Spleen (tissue), 11 donors: ENCODE data around the gene SPATA3. TPM values are rescaled to one million over a fixed set of nuclear protein-coding genes. Genes with fewer than 3 reads are reported as not detected.

Experiments used
- DNase-seq: peaks from one replicate; pipeline ENCODE4 v3.0.0-alpha.2; 2020
- H3K27ac ChIP-seq, 8 donors: fragments of 200-600 bp; sonication (generic) in 7 of 8; 1 replicate in 4 of 8; 2 replicates in 4 of 8; pipeline versions ENCODE4 v1.5.0 to v1.8.0; 2016 to 2021; ENCODE audit warnings: inconsistent platforms in 4 of 8, mild to moderate bottlenecking in 4 of 8, moderate library complexity in 1 of 8
- H3K27me3 ChIP-seq, 7 donors: fragments of 200-600 bp; sonication (generic) in 6 of 7; replicated peaks in 1 of 7; 1 replicate in 4 of 7; 2 replicates in 3 of 7; pipeline versions ENCODE4 v1.5.0 to v1.8.0; 2016 to 2021; ENCODE audit warnings: inconsistent platforms in 3 of 7, mild to moderate bottlenecking in 1 of 7
- H3K36me3 ChIP-seq, 6 donors: fragments of 200-600 bp; sonication (generic) in 5 of 6; 1 replicate in 4 of 6; 2 replicates in 2 of 6; pipeline versions ENCODE4 v1.5.0 to v1.8.0; 2016 to 2021; ENCODE audit warnings: inconsistent platforms in 2 of 6
- H3K4me1 ChIP-seq, 6 donors: fragments of 200-600 bp; sonication (generic) in 5 of 6; 1 replicate in 3 of 6; 2 replicates in 3 of 6; pipeline versions ENCODE4 v1.5.0 to v1.8.0; 2016 to 2021; ENCODE audit warnings: inconsistent platforms in 3 of 6
- H3K4me3 ChIP-seq, 8 donors: fragments of 200-600 bp; sonication (generic) in 7 of 8; 1 replicate in 4 of 8; 2 replicates in 4 of 8; pipeline versions ENCODE4 v1.5.0 to v1.8.0; 2016 to 2021; ENCODE audit warnings: inconsistent platforms in 4 of 8, mild to moderate bottlenecking in 4 of 8, moderate library complexity in 2 of 8
- H3K9me3 ChIP-seq, 8 donors: fragments of 200-600 bp; sonication (generic) in 7 of 8; 1 replicate in 4 of 8; 2 replicates in 4 of 8; pipeline versions ENCODE4 v1.5.0 to v1.8.0; 2016 to 2021; ENCODE audit warnings: inconsistent platforms in 4 of 8
- POLR2A ChIP-seq, 3 donors: fragments of 450-650 bp; IDR thresholded peaks; one replicate each; pipeline ENCODE4 v1.5.1; 2017; ENCODE audit warnings: antibody characterized with exemption in 3 of 3, mild to moderate bottlenecking in 1 of 3
- POLR2AphosphoS5 ChIP-seq, 3 donors: sonication (generic); formaldehyde crosslinking; IDR thresholded peaks; one replicate each; pipeline ENCODE4 v1.5.1; 2017; ENCODE audit warnings: antibody characterized with exemption in 3 of 3
- WGBS, 5 donors: extraction: QIAGEN DNeasy Blood & Tissue Kit in 3 of 5; methylation state at CpG; one replicate each; pipeline versions ENCODE4 v1.1.5 to v1.1.7; 2013 to 2018; 5-methylcytosine and 5-hydroxymethylcytosine counted together
- intact Hi-C: fragments of 100-400 bp; cut with DNase I; formaldehyde crosslinking; loops from one replicate; pipeline ENCODE4 v1.15.0; 2023; ENCODE audit warnings: low total_unique reads
- polyA plus RNA-seq, 3 donors: library from polyadenylated mRNA; stranded (reverse); fragments of 200-250 nt; gene quantifications; one replicate each; pipeline ENCODE4 v1.2.1, GENCODE V29; 2013
- total RNA-seq, 7 donors: library from RNA; depleted of rRNA in 3 of 7; stranded (reverse); fragments of >200 nt in 3 of 7; fragmentation: NEBNext Ultra II Directional in 4 of 7; extraction: Animal tissue kit (Norgen Biotek cat#: 25700) in 4 of 7; gene quantifications; one replicate each; pipeline versions ENCODE4 v1.1.0 to v1.2.1, GENCODE V29; 2016 to 2021
- TF ChIP-seq, protein P1 (sequence below), 11 experiments: fragments of 200-600 bp in 7 of 11; fragments of 450-650 bp in 4 of 11; sonication (generic) in 4 of 11; IDR thresholded peaks in 8 of 11; conservative IDR thresholded peaks in 3 of 11; 1 replicate in 7 of 11; 2 replicates in 4 of 11; pipeline versions ENCODE4 v1.4.0 to v1.8.0; 2016 to 2021; ENCODE audit warnings: antibody characterized with exemption in 11 of 11, inconsistent platforms in 4 of 11, mild to moderate bottlenecking in 1 of 11
- donor health status: healthy with polysubstance abuse.
- donor health status: DM: no; HTN: no; CAD: no; lungs with moderate emphysema.
- donor health status: DM: no; HTN: no; CAD: no.
- donor health status: Bipolar disorder and iron deficiency.
- donor health status: healthy.
- donor health status: DM: no; HTN: no; CAD: no.
- donor health status: DM: yes; HTN: yes; CAD: no.

The SPATA3 gene
- total and polyA plus RNA-seq, 10 donors, result not detected

DNA sequence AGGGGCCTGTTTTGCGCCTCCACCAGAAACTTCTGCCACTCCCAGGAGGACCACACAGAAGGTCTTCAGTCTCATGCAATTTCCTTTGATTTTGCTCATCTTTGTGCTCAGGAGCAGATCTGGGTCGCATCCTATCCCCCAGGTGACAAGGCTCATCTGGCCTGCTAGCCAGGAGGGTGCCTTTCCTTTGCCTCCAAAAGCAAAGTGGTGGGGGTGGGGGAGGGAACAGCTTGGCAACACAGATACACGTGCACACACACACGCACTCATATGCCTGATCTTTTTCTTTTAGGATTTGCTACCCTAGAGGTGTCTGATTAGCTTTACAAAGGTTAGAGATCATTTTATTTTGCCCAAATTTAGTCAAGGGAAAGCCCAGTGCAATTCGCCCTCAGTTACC lies 13.8 kb upstream of the SPATA3 start:
- intact Hi-C loops, result loop anchor here (10.0 kb wide), 1 partner anchor 67 kb away; no protein-coding TSS in a partner anchor
- H3K36me3 ChIP-seq, result no peaks in the 10 kb centered on the region
- H3K27ac ChIP-seq, result peak overlapping the region in 1 of 8 donors; percentile 19
- peaks cover 4 to 18% (median 7%) of the 10 kb centered on the region in 6 donors for H3K4me1 ChIP-seq
- no peak overlapping the region for H3K4me3 ChIP-seq
- no peaks in the 10 kb centered on the region for H3K9me3 ChIP-seq
- 82 to 91% (median 90%) methylated on average over 5 of the region's 5 CpGs for WGBS, 5 donors
- H3K27me3 ChIP-seq, result peaks cover 0 to 17% (median 7%) of the 10 kb centered on the region in 7 donors
- DNase-seq, result no peak
- TF ChIP-seq POLR2AphosphoS5 (IDR thresholded peaks at IDR 0.05) (no peak), POLR2A (IDR thresholded peaks at IDR 0.05) (no peak)
- TF ChIP-seq, protein P1, sequence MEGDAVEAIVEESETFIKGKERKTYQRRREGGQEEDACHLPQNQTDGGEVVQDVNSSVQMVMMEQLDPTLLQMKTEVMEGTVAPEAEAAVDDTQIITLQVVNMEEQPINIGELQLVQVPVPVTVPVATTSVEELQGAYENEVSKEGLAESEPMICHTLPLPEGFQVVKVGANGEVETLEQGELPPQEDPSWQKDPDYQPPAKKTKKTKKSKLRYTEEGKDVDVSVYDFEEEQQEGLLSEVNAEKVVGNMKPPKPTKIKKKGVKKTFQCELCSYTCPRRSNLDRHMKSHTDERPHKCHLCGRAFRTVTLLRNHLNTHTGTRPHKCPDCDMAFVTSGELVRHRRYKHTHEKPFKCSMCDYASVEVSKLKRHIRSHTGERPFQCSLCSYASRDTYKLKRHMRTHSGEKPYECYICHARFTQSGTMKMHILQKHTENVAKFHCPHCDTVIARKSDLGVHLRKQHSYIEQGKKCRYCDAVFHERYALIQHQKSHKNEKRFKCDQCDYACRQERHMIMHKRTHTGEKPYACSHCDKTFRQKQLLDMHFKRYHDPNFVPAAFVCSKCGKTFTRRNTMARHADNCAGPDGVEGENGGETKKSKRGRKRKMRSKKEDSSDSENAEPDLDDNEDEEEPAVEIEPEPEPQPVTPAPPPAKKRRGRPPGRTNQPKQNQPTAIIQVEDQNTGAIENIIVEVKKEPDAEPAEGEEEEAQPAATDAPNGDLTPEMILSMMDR (IDR thresholded peaks at IDR 0.05 in 8 of 11, conservative IDR thresholded peaks at IDR 0.05 in 3 of 11), result no peak

DNA sequence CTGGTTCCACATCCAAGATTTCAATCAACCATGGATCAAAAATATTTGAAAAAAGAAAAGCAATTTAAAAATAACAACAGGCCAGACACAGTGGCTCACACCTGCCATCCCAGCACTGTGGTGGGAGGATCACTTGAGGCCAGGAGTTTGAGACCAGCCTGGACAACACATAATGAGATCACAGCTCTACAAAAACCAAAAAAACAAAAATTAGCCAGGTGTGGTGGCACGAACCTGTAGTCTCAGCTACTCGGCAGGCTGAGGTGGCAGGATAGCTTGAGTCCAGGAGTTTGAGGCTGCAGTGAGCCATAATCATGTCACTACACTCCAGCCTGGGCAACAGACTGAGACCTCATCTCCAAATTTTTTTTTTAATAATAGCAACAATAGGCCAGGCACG lies 13.4 kb upstream of the SPATA3 start:
- TF ChIP-seq, protein P1 (IDR thresholded peaks at IDR 0.05 in 8 of 11, conservative IDR thresholded peaks at IDR 0.05 in 3 of 11), result no peak
- TF ChIP-seq POLR2AphosphoS5 (IDR thresholded peaks at IDR 0.05), result no peak
- TF ChIP-seq POLR2A (IDR thresholded peaks at IDR 0.05), result no peak
- H3K27ac ChIP-seq, result no peak overlapping the region
- H3K4me3 ChIP-seq, result no peak overlapping the region
- 66 to 93% (median 87%) methylated on average over 3 of the region's 3 CpGs for WGBS, 5 donors
- H3K4me1 ChIP-seq, result peaks cover 4 to 22% (median 9%) of the 10 kb centered on the region in 6 donors
- DNase-seq, result no peak
- H3K36me3 ChIP-seq, result no peaks in the 10 kb centered on the region
- intact Hi-C loops, result loop anchor here (10.0 kb wide), 1 partner anchor 68 kb away; no protein-coding TSS in a partner anchor
- no peaks in the 10 kb centered on the region for H3K9me3 ChIP-seq
- H3K27me3 ChIP-seq, result peaks cover 0 to 17% (median 7%) of the 10 kb centered on the region in 7 donors

- Histone ChIP-seq H3K9me3 (no peaks in the 10 kb centered on the region), H3K27ac (no peak overlapping the region), H3K27me3 (peaks cover 0 to 13% (median 7%) of the 10 kb centered on the region in 7 donors), H3K36me3 (no peaks in the 10 kb centered on the region), H3K4me3 (no peak overlapping the region), H3K4me1 (peaks cover 4 to 23% (median 9%) of the 10 kb centered on the region in 6 donors)
- TF ChIP-seq, protein P1 (IDR thresholded peaks at IDR 0.05 in 8 of 11, conservative IDR thresholded peaks at IDR 0.05 in 3 of 11), result no peak
- TF ChIP-seq POLR2AphosphoS5 (IDR thresholded peaks at IDR 0.05), result no peak
- TF ChIP-seq POLR2A (IDR thresholded peaks at IDR 0.05), result no peak
- WGBS, 5 donors, result 91 to 97% (median 93%) methylated on average over 6 of the region's 6 CpGs
- intact Hi-C loops, result loop anchor here (10.0 kb wide), 1 partner anchor 69 kb away; no protein-coding TSS in a partner anchor
- DNase-seq, result no peak
These were observed 12.4 kb upstream of the SPATA3 start for GRCh38 chr2:230983566-230983965.

- no peaks in the 10 kb centered on the region for H3K36me3 ChIP-seq
- intact Hi-C loops, result loop anchor here (10.0 kb wide), 1 partner anchor 70 kb away; no protein-coding TSS in a partner anchor
- no peak overlapping the region for H3K4me3 ChIP-seq
- TF ChIP-seq, protein P1 (IDR thresholded peaks at IDR 0.05 in 8 of 11, conservative IDR thresholded peaks at IDR 0.05 in 3 of 11), result no peak
- no peak for TF ChIP-seq POLR2A (IDR thresholded peaks at IDR 0.05)
- no peak for TF ChIP-seq POLR2AphosphoS5 (IDR thresholded peaks at IDR 0.05)
- DNase-seq, result no peak
- H3K27me3 ChIP-seq, result peaks cover 0 to 16% (median 7%) of the 10 kb centered on the region in 7 donors
- peak overlapping the region in 1 of 8 donors; percentile 10 for H3K27ac ChIP-seq
- peaks cover 4 to 23% (median 9%) of the 10 kb centered on the region in 6 donors for H3K4me1 ChIP-seq
- 66 to 78% (median 73%) methylated on average over 13 of the region's 13 CpGs for WGBS, 5 donors
- no peaks in the 10 kb centered on the region for H3K9me3 ChIP-seq
These were observed 11.3 kb upstream of the SPATA3 start for GRCh38 chr2:230984393-230985220.
